Neural cell (in vitro differentiated cells): ENCODE measurements around the gene MS4A6E. TPM values are rescaled to one million over a fixed set of nuclear protein-coding genes. Genes with fewer than 3 reads are reported as not detected.

ENCODE experiments used
- H2AFZ ChIP-seq: fragments of 200-600, 300-800 bp; sonication (generic), shearing (Covaris generic); 2 replicates; pipeline ENCODE4 v1.6.0; 2014; ENCODE audit warnings: low read depth, mild to moderate bottlenecking, antibody characterized with exemption, low read length, moderate library complexity
- H3F3A ChIP-seq: fragments of 200-600 bp; shearing (Covaris generic); 2 replicates; pipeline ENCODE4 v1.6.1; 2016; ENCODE audit warnings: mild to moderate bottlenecking, moderate library complexity, mixed read lengths, antibody characterized with exemption, low read length; ENCODE audit not compliant: insufficient read depth, poor library complexity, severe bottlenecking
- H3K27ac ChIP-seq: fragments of 200-600, 300-800 bp; sonication (generic), shearing (Covaris generic); 2 replicates; pipeline ENCODE4 v1.5.1; 2014; ENCODE audit warnings: mild to moderate bottlenecking, low read length, moderate library complexity
- H3K27me3 ChIP-seq: fragments of 300-800, 200-600 bp; sonication (generic), shearing (Covaris generic); 2 replicates; pipeline ENCODE4 v1.6.0; 2014; ENCODE audit warnings: mild to moderate bottlenecking, low read depth, low read length, moderate library complexity; ENCODE audit not compliant: insufficient read depth
- H3K36me3 ChIP-seq: fragments of 300-800, 200-600 bp; sonication (generic), shearing (Covaris generic); 2 replicates; pipeline ENCODE4 v1.5.1; 2014; ENCODE audit warnings: mild to moderate bottlenecking, antibody characterized with exemption, low read length, moderate library complexity; ENCODE audit not compliant: insufficient read depth
- H3K4me2 ChIP-seq: fragments of 300-800, 200-600 bp; sonication (generic), shearing (Covaris generic); 2 replicates; pipeline ENCODE4 v1.6.0; 2014; ENCODE audit warnings: mild to moderate bottlenecking, low read length
- H3K4me3 ChIP-seq: fragments of 300-800, 200-600 bp; sonication (generic), shearing (Covaris generic); 2 replicates; pipeline ENCODE4 v1.5.1; 2014; ENCODE audit warnings: mild to moderate bottlenecking, low read length, moderate library complexity
- H3K79me2 ChIP-seq: fragments of 200-600 bp; shearing (Covaris generic); replicated peaks from 2 replicates; pipeline ENCODE4 v1.6.0; 2014; ENCODE audit warnings: mild to moderate bottlenecking, low read length, moderate library complexity; ENCODE audit not compliant: insufficient read depth
- H3K9ac ChIP-seq: fragments of 300-800, 200-600 bp; sonication (generic), shearing (Covaris generic); 2 replicates; pipeline ENCODE4 v1.6.1; 2016; ENCODE audit warnings: mild to moderate bottlenecking, low read length, mixed read lengths
- H3K9me2 ChIP-seq: fragments of 200-600 bp; shearing (Covaris generic); 2 replicates; pipeline ENCODE4 v1.6.1; 2016; ENCODE audit warnings: mild to moderate bottlenecking, low read length, mixed read lengths; ENCODE audit not compliant: insufficient read depth
- H3K9me3 ChIP-seq: fragments of 200-600, 300-800 bp; sonication (generic), shearing (Covaris generic); 2 replicates; pipeline ENCODE4 v1.6.1; 2016; ENCODE audit warnings: mild to moderate bottlenecking, mixed run types, low read length, moderate library complexity, mixed read lengths
- H4K20me1 ChIP-seq: fragments of 200-600 bp; shearing (Covaris generic); 2 replicates; pipeline ENCODE4 v1.6.1; 2016; ENCODE audit warnings: mild to moderate bottlenecking, mixed run types; ENCODE audit not compliant: insufficient read depth
- EP300 ChIP-seq: fragments of 450-650 bp; conservative IDR thresholded peaks from 2 replicates; pipeline ENCODE4 v1.6.1; 2014; ENCODE audit warnings: antibody characterized with exemption, mild to moderate bottlenecking, moderate library complexity; ENCODE audit not compliant: poor library complexity, severe bottlenecking
- EZH2 ChIP-seq: fragments of 200-600, 300-800 bp; shearing (Covaris generic), sonication (generic); IDR thresholded peaks from 2 replicates; pipeline ENCODE4 v1.6.1; 2014; ENCODE audit warnings: antibody characterized with exemption, low read length, borderline replicate concordance, mild to moderate bottlenecking; ENCODE audit not compliant: insufficient read depth, poor library complexity, severe bottlenecking
- MXI1 ChIP-seq: fragments of 450-650 bp; conservative IDR thresholded peaks from 2 replicates; pipeline ENCODE4 v1.6.1; 2014; ENCODE audit warnings: antibody characterized with exemption, mild to moderate bottlenecking; ENCODE audit not compliant: poor library complexity, severe bottlenecking
- POLR2AphosphoS5 ChIP-seq: IDR thresholded peaks from 2 replicates; pipeline ENCODE4 v1.6.1; 2012
- RAD21 ChIP-seq: fragments of 450-650 bp; conservative IDR thresholded peaks from 2 replicates; pipeline ENCODE4 v1.6.1; 2014; ENCODE audit warnings: antibody characterized with exemption, mild to moderate bottlenecking, moderate library complexity
- SMC3 ChIP-seq: fragments of 450-650 bp; conservative IDR thresholded peaks from 2 replicates; pipeline ENCODE4 v1.6.1; 2014; ENCODE audit warnings: antibody characterized with exemption, mild to moderate bottlenecking, moderate library complexity; ENCODE audit not compliant: poor library complexity
- TAF1 ChIP-seq: IDR thresholded peaks from 2 replicates; pipeline ENCODE4 v1.6.1; 2012; ENCODE audit warnings: low read depth
- polyA minus RNA-seq: library from RNA; depleted of rRNA, polyadenylated mRNA; stranded (reverse); fragments of >200 nt; gene quantifications from 2 replicates; pipeline ENCODE4 v1.2.3, GENCODE V29; 2014
- polyA plus RNA-seq: library from polyadenylated mRNA; depleted of rRNA; stranded (reverse); fragments of >200 nt; gene quantifications from 2 replicates; pipeline ENCODE4 v1.2.3, GENCODE V29; 2014
- TF ChIP-seq, protein P1 (sequence below): fragments of 450-650 bp; IDR thresholded peaks from 2 replicates; pipeline ENCODE4 v1.5.1; 2014; ENCODE audit warnings: antibody characterized with exemption, mild to moderate bottlenecking, moderate library complexity; ENCODE audit not compliant: poor library complexity, severe bottlenecking
- TF ChIP-seq, protein P2 (sequence below): IDR thresholded peaks from 2 replicates; pipeline ENCODE4 v1.6.1; 2012; ENCODE audit warnings: borderline replicate concordance

The MS4A6E gene, protein sequence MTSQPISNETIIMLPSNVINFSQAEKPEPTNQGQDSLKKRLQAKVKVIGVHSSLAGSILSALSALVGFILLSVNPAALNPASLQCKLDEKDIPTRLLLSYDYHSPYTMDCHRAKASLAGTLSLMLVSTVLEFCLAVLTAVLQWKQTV
- not detected in 2 replicates for polyA plus RNA-seq
- not detected in 2 replicates for polyA minus RNA-seq

DNA sequence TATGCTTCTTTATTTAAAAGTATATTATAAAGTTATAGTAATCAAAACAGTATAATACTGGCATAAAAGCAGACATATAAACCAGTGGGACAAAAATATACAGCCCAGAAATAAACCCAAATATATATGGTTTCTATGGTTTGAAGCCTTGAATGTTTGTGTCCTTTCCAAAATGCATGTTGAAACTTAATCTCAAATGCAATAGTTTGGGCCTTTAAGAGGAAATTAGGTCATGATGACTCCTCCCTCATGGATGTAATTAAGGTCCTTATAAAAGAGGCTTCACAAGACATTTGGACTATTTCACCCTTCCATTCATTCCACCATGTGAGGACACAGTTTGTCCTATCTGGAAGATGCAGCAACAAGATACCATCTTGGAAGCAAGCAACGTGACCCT, at the start of gene MS4A6E:
Gene MS4A6E (plus strand): TSS at position 301 of the 400 bp plus-strand sequence. CDS start 7,641 bp downstream, outside the sequence.
- Histone ChIP-seq H3K9me3 (no peaks in the 10 kb centered on the region), H3K36me3 (no peaks in the 10 kb centered on the region), H3K9me2 (no peaks in the 10 kb centered on the region), H3K27me3 (no peaks in the 10 kb centered on the region), H4K20me1 (no peaks in the 10 kb centered on the region), H2AFZ (no peak within 1 kb of the TSS), H3F3A (no peaks in the 10 kb centered on the region), H3K4me2 (no peak within 1 kb of the TSS), H3K27ac (no peak within 1 kb of the TSS), H3K4me3 (no peak within 1 kb of the TSS), H3K79me2 (no peaks in the 10 kb centered on the region), H3K9ac (no peak within 1 kb of the TSS)
- TF ChIP-seq, protein P1, sequence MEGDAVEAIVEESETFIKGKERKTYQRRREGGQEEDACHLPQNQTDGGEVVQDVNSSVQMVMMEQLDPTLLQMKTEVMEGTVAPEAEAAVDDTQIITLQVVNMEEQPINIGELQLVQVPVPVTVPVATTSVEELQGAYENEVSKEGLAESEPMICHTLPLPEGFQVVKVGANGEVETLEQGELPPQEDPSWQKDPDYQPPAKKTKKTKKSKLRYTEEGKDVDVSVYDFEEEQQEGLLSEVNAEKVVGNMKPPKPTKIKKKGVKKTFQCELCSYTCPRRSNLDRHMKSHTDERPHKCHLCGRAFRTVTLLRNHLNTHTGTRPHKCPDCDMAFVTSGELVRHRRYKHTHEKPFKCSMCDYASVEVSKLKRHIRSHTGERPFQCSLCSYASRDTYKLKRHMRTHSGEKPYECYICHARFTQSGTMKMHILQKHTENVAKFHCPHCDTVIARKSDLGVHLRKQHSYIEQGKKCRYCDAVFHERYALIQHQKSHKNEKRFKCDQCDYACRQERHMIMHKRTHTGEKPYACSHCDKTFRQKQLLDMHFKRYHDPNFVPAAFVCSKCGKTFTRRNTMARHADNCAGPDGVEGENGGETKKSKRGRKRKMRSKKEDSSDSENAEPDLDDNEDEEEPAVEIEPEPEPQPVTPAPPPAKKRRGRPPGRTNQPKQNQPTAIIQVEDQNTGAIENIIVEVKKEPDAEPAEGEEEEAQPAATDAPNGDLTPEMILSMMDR, result no peak
- TF ChIP-seq EP300 (no peak), RAD21 (no peak), EZH2 (no peak), TAF1 (no peak), SMC3 (no peak), POLR2AphosphoS5 (no peak), MXI1 (no peak)
- TF ChIP-seq, protein P2, sequence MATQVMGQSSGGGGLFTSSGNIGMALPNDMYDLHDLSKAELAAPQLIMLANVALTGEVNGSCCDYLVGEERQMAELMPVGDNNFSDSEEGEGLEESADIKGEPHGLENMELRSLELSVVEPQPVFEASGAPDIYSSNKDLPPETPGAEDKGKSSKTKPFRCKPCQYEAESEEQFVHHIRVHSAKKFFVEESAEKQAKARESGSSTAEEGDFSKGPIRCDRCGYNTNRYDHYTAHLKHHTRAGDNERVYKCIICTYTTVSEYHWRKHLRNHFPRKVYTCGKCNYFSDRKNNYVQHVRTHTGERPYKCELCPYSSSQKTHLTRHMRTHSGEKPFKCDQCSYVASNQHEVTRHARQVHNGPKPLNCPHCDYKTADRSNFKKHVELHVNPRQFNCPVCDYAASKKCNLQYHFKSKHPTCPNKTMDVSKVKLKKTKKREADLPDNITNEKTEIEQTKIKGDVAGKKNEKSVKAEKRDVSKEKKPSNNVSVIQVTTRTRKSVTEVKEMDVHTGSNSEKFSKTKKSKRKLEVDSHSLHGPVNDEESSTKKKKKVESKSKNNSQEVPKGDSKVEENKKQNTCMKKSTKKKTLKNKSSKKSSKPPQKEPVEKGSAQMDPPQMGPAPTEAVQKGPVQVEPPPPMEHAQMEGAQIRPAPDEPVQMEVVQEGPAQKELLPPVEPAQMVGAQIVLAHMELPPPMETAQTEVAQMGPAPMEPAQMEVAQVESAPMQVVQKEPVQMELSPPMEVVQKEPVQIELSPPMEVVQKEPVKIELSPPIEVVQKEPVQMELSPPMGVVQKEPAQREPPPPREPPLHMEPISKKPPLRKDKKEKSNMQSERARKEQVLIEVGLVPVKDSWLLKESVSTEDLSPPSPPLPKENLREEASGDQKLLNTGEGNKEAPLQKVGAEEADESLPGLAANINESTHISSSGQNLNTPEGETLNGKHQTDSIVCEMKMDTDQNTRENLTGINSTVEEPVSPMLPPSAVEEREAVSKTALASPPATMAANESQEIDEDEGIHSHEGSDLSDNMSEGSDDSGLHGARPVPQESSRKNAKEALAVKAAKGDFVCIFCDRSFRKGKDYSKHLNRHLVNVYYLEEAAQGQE, result no peak

DNA sequence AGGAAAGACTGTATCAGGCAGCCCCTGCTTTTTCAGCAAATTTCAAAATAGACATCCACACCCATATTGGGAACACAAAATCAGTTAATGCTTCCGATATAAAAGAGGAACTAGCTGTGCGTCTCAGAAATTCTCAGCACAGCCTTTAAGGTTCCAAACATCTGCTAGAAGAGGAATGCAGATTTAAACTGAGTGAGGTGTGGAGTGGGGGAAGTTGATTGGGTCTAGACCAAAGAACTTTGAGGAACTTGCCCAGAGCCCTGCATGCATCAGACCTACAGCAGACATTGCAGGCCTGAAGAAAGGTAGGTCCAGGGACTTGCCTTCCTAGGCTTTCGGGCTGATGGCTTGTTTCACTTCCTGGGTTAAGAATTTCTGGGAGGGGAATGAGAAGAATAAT, 46.6 kb upstream of the MS4A6E start, which contains the start of gene MS4A4A:
Gene MS4A4A (plus strand): TSS at position 255 of the 400 bp plus-strand sequence. CDS start 10 bp downstream, at position 265.
- H3F3A ChIP-seq, result no peaks in the 10 kb centered on the region
- H3K79me2 ChIP-seq, result no peaks in the 10 kb centered on the region
- no peaks in the 10 kb centered on the region for H3K9me3 ChIP-seq
- H3K4me2 ChIP-seq, result no peak within 1 kb of the TSS
- H3K27ac ChIP-seq, result no peak within 1 kb of the TSS
- H2AFZ ChIP-seq, result no peak within 1 kb of the TSS
- no peak for TF ChIP-seq EP300
- TF ChIP-seq, protein P1, result no peak
- TF ChIP-seq, protein P2, result no peak
- no peaks in the 10 kb centered on the region for H3K9me2 ChIP-seq
- no peaks in the 10 kb centered on the region for H3K36me3 ChIP-seq
- no peak within 1 kb of the TSS for H3K9ac ChIP-seq
- H3K4me3 ChIP-seq, result no peak within 1 kb of the TSS
- no peaks in the 10 kb centered on the region for H3K27me3 ChIP-seq
- no peaks in the 10 kb centered on the region for H4K20me1 ChIP-seq
